NCI-H226 (cell line): ENCODE results near the gene SLIT3.

Experiments
- DNase-seq: peaks from one replicate; pipeline ENCODE4 v3.0.0-alpha.2; 2015

SLIT3 gene

DNA sequence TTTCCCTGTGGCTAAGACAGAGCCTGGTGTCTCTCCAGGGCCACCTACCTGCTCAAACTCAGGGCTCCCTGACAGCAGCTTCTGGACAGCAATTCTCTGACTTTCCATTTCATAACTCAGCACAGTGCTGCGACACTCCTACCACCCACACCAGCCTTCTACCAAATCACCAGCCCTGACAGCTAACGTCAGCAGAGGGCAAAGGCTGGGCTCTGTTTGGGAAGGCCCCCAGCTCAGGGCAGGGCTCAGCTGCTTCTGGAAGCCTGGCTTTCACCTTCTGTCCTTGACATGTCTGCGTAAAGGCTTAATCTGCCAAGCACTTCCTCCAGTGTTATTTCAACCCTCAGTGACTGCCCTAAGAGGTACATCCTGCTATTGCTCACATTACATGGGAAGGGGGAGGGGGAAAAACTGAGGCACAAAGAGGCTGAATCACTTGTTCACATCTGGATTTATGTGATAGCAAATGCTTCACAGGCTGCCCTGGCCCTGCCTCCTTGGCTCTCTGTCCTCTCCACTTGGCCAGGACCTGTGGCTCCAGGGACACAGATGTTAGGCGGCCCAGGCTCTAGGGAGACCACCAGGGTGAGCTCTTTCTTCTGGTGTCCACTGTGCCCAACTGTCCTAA, 619.3 kb downstream of the SLIT3 start:
- no peak for DNase-seq

DNA sequence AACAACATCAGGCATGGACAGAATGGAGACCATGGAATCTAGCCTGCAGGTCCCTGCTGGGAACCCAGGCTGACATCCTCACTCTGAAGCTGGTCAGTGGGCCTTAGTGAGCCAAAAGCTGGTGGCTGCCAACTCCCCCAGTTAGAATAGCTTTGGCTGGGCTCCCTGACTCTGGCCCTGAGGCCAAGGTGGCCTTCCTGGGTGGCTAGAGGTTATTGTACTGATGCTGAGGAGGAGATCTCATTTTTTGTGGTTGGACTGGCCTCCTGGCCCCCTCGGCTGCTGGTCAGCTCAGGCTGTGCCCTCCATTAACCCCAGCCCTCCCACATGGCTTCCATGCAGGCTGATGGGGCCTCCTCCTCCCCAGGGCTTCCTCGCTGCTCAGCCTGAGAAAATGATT, 620.5 kb downstream of the SLIT3 start:
- DNase-seq, result no peak

DNA sequence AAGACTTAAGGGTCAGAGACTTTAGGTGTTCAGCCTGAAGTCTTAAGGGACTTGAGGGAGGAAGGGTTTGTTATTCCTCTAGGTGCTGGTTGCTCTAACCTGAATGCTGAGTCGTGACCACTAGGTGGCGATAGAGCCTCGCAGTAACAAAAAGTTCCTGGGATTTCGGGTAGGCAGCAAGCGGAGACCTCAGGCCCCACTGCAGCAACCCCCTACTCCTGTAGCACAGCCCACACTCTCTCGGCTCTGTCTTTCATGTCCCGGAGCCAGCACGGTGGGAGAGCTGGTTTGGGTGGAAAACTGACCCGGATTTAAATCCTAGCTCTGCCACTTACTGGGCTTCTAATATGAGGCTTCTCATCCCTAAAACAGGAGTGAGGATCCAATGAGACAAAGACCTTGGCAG, 621.4 kb downstream of the SLIT3 start:
- peak; percentile 20 for DNase-seq

DNA sequence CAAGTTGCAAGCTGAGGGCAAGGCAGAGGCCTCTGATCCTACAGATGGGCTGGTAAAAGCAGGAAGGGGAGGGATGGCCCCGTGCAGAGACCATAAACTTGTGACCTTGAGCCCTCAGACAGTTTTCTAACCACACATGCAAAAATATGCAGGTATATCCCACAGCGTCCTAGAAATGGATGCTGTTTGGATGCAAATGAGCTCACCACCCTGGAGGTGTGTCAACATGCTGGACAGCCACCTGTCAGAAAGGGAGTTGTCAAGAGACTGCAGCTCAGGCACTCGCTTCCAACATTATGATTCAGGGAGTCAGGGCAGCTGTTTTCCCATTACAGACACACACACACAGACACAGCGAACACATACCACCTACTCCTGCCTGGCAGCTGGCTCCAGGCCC, 624.4 kb downstream of the SLIT3 start:
- no peak for DNase-seq

DNA sequence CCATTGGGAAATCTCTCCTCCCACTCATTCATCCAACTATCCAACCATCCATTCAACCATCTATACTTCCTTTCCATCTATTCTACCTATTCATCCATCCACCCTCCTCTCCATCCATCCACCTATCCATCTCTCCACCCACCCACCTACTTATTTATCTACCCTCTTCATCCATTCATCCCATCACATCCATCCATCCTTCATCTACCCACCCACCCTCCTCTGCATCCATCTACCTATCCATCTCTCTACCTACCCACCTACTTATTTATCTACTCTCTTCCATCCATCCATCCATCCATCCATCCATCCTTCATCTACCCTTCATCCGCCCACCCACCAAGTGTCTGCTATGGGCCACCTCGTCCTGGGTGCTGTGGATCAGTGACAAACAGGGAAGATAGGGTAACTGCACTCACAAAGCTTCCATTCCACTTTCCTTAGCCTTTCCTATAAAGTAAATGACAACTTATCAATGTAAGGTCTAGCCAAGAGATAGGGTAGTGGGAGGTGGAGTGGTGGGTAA, 625.0 kb downstream of the SLIT3 start:
- no peak for DNase-seq

DNA sequence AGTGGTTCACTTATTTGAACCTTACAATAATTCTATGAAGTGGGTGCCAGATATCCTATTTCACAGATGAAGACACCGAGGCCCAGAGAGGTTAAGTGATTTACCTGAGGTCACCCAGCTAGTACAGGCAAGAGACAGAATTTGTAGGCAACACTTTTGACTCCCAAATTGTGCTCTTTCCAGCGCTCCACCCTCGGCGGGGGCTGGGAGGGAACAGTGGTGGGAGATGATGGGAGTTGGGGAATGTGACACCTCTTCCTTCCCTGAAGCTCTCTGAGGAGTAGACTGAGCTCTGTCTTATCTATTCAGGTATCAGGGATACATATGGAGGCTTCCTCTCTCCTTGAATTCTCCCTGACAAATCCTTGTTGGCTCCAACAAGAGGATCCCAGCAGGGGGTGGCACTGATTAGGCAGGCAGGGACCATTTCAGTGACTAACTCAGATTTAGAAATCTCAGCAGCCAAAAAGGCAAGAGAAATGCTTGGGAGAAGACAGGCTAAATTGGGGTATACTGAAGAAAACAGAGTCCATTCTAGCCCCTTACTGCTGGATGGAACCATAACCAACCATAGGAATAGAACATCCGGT, 626.0 kb downstream of the SLIT3 start:
- DNase-seq, result no peak

DNA sequence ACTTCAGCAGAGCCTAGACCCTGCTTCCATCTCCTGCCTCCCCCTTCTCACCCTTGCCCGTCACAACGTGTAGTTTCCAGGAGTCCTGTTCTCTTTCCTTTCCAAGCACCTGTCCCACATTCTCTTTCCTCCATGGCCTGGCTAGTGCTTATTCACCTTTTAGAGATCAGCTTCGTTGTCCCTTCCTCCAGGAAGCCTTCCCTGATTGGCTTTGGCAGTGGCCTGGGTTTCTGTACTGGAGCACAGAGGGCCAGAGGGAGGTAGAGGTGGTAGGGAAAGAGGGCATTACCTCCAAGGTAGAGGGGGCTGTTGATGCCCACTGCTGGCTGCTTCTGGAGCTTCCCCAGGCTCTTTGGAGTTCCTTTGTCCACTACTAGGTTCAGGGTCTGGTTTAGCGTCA, 628.1 kb downstream of the SLIT3 start:
- DNase-seq, result no peak

DNA sequence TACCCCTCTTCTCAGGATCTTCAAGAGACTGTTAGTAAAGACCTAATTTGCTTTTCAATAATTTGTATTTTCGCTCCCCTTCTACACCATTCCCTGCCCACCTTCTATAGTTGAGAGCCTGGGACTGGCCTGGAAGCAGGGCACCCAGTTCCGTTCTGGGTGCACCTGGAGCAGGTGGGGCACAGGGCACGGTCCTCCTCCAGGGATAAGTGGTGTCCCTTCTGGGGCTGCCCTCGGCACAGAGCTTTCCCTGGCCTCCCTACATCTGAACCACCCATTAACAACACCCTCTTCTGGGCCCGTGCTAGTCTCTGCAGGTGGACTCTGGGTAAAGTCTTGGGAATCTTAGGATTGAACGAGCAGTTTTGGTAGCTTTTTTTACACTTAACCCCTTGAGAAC, 628.9 kb downstream of the SLIT3 start:
- no peak for DNase-seq

DNA sequence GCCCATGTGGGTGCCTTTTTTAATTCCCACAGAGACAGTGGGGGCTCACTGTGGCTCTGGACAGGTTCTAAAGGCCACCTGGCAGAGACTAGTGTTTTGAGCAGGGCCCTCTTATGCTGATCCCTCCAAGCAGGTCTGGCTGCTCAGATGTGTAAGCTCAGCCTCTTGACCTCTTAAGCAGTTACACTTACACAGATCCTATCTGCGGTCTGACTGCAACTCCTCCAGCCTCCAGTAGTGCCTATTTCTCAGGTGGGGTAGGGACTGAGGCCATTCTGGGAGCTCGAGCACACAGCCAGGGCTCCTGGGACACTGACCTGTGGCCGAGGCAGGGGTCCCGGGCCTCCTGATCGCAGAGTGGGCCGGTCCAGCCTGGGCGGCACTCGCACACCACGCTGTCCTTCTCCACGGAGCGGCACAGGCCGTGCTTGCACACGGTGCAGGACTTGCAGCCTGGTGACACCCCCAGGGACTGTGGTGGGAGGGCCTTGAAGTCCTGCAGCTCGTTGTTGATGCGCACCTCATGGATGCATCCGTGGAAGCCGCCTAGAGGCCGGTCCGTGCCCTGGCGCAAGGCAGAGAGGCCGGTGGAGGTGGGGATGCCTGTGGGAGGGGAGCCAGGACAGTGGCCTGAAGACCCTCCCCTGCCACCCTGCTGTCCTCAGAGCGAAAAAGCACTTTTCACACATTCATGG, 629.9 kb downstream of the SLIT3 start:
- DNase-seq, result no peak

DNA sequence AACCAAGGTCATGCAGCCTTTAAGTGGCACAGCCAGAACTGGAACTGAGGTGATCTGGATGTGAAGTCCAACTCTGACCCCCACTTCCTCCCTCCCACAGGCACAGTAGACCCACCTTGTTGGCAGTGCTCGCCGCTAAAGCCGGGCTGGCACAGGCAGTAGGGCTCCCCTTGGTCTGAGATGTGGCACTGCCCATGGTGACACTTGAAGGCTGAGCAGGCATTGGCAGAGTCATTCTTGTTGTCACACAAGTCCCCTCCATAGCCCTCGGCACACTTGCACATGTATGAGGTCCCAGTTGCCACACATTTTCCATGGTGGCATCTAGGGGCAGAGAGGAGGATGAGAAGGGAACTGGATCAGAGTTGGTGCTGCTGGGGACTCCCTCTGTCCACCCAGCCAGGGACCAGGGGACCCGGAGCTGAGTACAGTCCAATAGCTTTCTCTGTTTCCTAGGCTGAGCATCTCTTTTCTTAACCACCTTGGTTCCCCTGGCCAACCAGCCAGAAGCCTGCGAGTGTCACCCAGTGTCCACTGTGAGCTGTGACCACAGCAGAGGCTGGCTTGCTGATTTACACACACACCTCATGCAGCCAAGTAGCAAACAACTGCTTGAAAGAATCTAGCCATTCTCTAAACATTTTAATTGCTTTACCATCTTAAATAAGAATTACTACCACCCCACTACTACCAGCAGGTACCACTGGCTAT, 631.1 kb downstream of the SLIT3 start:
- no peak for DNase-seq

DNA sequence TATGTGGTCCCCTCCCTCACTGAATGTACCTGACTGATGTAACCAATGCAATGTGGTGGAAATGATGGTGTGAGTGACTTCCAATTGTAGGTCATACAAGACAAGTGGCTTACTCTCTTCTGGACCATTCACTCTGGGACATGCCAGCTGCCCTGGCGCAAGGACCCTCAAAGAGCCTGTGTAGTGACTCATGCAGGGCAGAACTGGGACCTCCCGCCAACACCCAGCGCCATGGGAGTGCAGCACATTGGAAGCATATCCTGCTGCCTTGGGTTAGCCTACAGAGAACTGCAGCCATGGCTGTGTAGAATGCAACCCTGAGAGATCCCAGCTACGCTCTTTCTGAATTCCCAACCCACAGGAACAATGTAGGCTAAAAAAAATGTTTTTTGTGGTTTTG, 631.8 kb downstream of the SLIT3 start:
- no peak for DNase-seq

DNA sequence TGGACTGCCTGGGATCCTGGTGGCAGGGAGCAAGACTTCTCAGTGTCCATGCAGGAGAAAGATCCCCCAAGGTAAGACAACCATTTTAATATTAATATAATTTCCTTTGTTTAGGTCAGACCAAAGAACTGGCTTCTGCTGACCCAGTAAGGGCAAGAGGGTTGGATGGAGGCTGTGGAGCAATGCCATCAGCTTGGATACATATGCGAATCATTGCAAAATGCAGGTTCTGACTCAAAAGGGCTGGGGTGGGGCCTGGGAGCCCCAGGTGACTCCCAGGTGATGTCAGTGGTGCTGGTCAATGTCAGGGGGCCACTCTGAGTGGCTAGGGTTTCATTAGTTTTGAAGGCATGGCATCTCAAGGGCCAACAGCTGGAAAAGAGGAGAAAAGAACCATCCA, 632.9 kb downstream of the SLIT3 start:
- DNase-seq, result no peak

DNA sequence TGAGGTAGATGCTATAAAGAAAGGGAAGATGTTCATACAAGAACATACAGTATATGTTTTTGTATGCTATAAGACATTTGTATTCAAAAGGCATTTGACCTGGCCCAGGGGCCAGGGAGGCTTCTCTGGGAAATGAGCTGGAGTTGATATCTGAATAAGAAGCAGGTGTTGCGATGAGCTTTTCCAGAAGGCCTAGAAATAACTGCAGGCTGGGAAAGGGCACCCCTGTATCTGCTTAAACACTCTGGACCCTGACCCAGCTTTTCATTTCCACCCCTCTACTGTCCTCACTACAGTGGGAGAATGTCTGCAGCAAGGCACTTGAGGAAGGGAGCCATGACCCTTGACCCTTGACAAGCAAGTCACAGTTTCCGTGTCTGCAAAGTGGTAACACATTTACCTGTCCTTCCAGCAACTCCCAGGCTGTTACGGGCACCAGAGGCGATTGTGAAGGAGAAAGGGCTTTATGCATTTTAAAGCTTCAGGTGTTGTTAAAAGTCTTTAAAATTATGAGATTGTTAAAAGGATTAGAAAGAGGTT, 633.6 kb downstream of the SLIT3 start:
- no peak for DNase-seq

DNA sequence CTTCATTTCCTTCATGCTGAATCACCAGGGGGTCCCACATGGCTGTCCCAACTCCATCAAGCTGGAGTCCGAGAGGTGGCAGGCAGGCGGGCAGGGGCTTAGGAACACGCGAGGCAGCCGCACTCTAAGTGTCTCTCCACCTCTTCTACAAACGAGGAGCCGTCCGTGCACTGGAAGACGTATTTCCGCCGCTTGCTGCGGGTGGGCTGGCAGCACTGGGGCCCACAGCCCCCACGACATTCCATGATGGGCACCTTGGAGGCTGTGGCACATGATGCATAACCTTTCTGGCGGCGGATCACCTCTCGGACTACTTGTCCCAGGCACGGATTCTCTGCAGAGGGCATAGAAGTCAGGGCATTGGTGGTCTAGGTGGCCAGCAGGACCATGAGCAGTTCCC, 634.6 kb downstream of the SLIT3 start:
- no peak for DNase-seq

DNA sequence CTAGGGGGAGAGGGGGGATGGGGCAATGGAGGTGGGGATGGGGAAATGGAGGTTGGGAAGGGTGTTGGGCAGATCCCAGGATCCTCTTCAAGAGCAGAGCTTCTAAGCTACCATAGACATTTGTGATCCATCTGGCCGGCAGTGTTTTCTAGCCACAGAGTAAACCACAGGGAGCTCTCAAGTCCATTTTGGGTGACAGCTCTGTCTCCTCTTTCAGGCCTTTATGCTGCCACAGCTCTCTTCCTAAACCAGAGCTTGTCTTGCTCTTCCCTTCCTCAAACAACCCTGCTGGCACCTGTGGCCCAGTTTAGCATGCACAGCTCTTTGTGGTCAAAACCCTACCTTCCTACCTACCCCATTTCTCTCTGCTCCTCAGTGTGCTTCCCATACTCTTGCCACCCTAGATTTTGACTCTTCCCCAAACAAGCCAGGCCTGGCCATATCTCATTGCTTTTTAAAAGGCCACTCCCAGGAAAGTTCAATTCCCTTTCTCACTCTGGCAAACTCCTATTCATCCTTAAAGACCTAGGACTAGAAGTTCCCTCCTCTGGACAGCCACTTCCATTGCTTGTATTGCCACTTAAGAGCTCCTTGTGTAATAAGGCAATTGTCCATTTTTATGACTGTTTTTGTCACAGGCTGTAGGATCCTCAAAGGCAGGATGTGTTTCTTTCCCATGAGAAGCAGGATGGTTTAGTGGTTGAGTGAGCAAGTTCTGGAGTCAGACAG, 637.5 kb downstream of the SLIT3 start:
- no peak for DNase-seq

DNA sequence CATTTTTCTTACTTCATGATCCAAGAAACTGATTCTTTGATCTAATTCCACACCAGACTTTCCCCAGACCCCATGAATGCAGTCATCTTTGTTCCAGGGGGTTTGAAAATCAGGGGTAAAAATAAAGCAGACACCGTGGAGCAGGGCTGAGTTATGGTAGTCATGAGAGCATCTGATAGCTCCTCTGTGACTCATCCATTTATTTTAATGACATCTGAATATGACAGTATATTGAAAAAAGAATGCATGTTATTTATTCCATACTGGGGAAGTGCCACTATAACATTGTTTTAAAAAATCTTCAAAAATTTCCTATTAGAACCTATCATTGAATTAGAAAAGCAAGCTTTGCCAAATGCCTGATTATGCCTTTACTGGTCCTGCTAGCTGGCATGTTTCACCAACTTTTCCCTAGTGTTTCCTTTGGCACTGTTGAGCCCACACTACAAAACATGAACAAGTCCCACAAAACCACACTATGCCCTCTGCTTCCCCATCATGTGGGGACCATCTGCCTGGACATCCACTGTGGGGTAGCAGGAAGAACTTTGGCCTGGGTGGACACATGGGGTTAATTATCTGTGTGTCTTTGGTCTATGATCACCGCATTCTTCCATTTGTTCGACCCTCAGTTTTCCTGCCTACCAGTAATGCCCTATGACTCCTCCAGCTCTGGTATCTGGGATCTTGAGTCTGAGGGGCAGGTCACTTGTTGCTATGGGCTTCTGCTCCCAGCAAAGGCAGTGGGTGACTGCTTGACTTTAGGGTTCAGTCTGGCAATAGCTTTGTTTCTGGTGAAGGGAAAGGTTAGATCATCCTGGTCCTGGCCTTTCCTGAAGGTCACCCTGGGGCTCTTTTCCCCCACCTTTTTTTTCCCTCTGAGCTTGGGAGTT, 639.1 kb downstream of the SLIT3 start:
- DNase-seq, result no peak

DNA sequence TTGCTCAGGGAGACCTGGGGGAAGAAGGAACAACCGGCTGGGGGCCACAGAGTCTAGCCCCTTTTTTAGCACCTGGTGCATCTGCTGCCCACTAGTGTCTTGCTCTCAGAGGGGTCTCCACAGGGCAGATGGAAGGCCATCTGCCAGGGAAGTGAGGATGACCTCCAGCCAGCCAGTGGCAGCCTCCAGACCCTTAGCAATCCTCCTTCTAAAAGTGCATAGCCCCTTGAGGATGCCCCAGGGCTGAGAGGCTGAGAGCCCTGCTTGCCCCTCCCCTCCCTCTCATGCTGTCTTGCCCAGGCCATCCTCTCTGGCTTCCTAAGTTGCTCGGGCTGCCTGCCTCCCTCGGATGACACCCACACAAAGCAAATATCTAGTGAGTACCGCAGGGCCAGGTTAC, 640.2 kb downstream of the SLIT3 start:
- no peak for DNase-seq

DNA sequence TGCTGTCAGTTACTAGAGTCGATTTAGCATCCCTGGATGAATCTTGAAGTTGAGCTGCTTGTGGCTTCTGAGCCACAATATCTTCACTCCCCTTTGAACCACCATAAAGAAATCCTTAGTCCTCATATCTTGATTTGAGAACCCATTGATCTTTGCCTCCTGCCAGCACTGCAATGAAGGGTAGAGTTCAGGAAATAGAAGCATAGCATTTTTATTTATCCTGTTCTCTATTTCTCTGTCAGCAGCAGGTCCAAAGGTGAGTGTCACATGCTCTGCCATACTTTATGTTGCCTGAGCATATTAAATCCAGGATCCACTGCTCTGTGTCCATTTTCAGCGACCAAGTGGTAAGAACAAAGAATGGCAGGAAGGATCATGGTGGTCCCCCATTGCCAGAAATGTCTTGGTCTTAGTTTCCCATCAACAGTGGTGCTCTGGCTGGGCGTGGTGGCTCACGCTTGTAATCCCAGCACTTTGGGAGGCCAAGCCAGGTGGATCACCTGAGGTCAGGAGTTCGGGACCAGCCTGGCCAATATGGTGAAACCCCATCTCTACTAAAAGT, 641.6 kb downstream of the SLIT3 start:
- DNase-seq, result no peak

DNA sequence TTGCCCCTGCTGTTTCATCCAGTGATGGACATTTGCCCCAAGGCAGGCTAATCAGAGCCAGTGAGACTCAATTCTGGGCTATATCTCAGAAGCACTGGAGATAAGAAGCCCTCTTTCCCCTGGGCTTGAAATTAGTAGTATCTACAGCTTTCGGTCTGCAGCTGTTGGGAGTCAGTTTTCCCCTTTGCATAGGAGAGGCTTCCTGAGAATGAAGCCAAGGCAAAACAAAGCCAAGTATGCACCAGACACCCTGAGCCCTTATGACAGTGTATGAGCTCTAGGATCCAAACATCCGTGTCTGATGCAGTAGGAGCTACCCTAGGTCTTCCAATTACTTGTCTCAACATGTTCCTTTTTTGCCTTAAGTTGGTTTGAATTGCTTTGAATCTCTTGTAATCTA, 642.5 kb downstream of the SLIT3 start:
- no peak for DNase-seq

DNA sequence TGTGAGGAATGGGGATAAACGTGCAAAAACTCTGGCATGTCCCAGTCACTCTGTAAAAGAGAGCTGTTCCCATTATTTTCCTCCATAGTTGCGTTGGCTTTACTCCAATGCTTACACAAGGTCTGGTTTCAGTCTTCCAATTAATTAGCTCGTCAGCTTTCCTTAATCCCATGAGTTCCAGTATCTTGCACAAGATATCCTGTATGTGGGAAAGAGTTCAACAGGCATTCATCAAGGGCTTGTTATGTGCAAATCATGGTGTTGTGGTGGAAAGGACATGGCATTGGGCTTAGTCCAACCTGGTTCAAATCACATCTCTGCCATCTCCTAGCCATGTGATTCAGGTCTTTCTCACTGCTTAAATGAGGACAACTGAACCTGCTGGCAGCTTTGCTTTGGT, 644.3 kb downstream of the SLIT3 start:
- DNase-seq, result no peak

DNA sequence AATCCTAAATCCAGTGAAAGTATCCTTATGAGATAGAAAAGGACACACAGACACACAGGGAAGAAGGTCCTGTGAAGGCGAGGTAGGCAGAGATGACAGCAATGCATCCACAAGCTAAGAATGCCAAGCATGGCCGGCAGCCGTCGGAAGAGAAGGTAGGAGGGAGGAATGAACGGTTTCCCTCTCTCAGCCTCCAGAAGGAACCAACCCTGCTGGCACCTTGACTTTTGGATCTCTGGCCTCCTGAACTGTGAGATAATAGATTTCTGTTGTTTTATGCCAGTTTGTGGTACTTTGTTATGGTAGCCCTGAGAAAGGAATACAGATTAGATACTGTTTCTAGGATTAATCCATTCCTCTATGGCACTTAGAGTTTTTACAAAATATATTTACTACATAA, 645.6 kb downstream of the SLIT3 start:
- no peak for DNase-seq
